Effector CD4-positive, alpha-beta T cell (primary cell): ENCODE measurements around the gene TXNL1.

Source experiments
- DNase-seq: peaks from one replicate; pipeline ENCODE4 v3.0.0-alpha.2; 2020

The TXNL1 gene

GRCh38 chr18:56565551-56566345, 72.6 kb downstream of the TXNL1 start:
- no peak for DNase-seq

GRCh38 chr18:56565046-56565445, 73.3 kb downstream of the TXNL1 start:
- no peak for DNase-seq

GRCh38 chr18:56563568-56563967, 74.8 kb downstream of the TXNL1 start:
- DNase-seq = no peak

- DNase-seq = no peak
These were observed 75.9 kb downstream of the TXNL1 start for GRCh38 chr18:56562479-56562878.

GRCh38 chr18:56560992-56561391, 77.4 kb downstream of the TXNL1 start:
- no peak for DNase-seq

- DNase-seq = no peak
These were observed 79.3 kb downstream of the TXNL1 start for GRCh38 chr18:56559044-56559443.

GRCh38 chr18:56556907-56557306, 81.5 kb downstream of the TXNL1 start:
- no peak for DNase-seq

GRCh38 chr18:56550121-56550520, 88.3 kb downstream of the TXNL1 start:
- DNase-seq = no peak
